H1 (cell line): Measurements from ENCODE around the gene UBA6. TPM values are rescaled to one million over a fixed set of nuclear protein-coding genes. Genes with fewer than 3 reads are reported as not detected.

Experiments used
- CTCF ChIA-PET: fragments of 300-600 bp; sonication (Branson Sonifier 250); formaldehyde crosslinking; loops from one replicate; lab custom pipeline; 2021; ENCODE audit not compliant: partially characterized antibody; lab: Charles Lee
- POLR2A ChIA-PET: fragments of 300-600 bp; sonication (Branson Sonifier 250); formaldehyde crosslinking; loops from one replicate; lab custom pipeline; 2021; ENCODE audit warnings: inconsistent platforms; ENCODE audit not compliant: partially characterized antibody; lab: Charles Lee
- DNase-seq, 2 experiments: peaks; one replicate each; pipeline versions ENCODE4 v3.0.0 to v3.0.0-alpha.2; 2010 to 2022; ENCODE audit warnings: low spot score in 2 of 2, low read depth in 1 of 2, mixed read lengths in 1 of 2
- FAIRE-seq: peaks from 2 replicates; lab custom pipeline; 2011; peaks lifted over from hg19 to GRCh38; lab: Jason Lieb, UNC
- H2AFZ ChIP-seq: 2 replicates; pipeline ENCODE4 v1.8.1; 2012; ENCODE audit warnings: low read length, inconsistent platforms
- H2AK5ac ChIP-seq: 2 replicates; pipeline ENCODE4 v1.6.1; 2013; ENCODE audit warnings: low read depth, low read length
- H2BK120ac ChIP-seq: replicated peaks from 2 replicates; pipeline ENCODE3; 2013; ENCODE audit warnings: low read depth, low read length, inconsistent platforms
- H2BK12ac ChIP-seq: 2 replicates; pipeline ENCODE4 v1.6.1; 2013; ENCODE audit warnings: low read depth, low read length
- H2BK15ac ChIP-seq: 2 replicates; pipeline ENCODE4 v1.6.1; 2013; ENCODE audit warnings: low read length
- H2BK20ac ChIP-seq: 2 replicates; pipeline ENCODE4 v1.6.1; 2013; ENCODE audit warnings: low read length
- H2BK5ac ChIP-seq: 2 replicates; pipeline ENCODE4 v1.6.1; 2013; ENCODE audit warnings: low read depth, low read length
- H3K14ac ChIP-seq: 2 replicates; pipeline ENCODE4 v1.6.1; 2013; ENCODE audit warnings: inconsistent platforms; ENCODE audit not compliant: insufficient read length
- H3K18ac ChIP-seq: 2 replicates; pipeline ENCODE4 v1.6.1; 2013; ENCODE audit warnings: low read length; ENCODE audit errors: extremely low read depth
- H3K23ac ChIP-seq: 2 replicates; pipeline ENCODE4 v1.6.1; 2013; ENCODE audit warnings: inconsistent platforms; ENCODE audit not compliant: insufficient read length
- H3K23me2 ChIP-seq: 2 replicates; pipeline ENCODE4 v1.6.1; 2013; ENCODE audit warnings: low read depth, low read length
- H3K27ac ChIP-seq: 2 replicates; pipeline ENCODE4 v1.6.1; 2011; ENCODE audit warnings: low read depth, low read length, inconsistent platforms
- H3K27me3 ChIP-seq, 4 experiments: replicated peaks in 1 of 4; 1 replicate in 1 of 4; 2 replicates in 3 of 4; pipeline versions ENCODE4 v1.6.1 to v1.8.1; 2011 to 2013; ENCODE audit warnings: low read length in 3 of 4, mild to moderate bottlenecking in 3 of 4, inconsistent platforms in 2 of 4, mixed read lengths in 2 of 4, moderate library complexity in 1 of 4; ENCODE audit not compliant: control insufficient read depth in 3 of 4, insufficient read depth in 3 of 4; ENCODE audit errors: extremely low read depth in 1 of 4
- H3K36me3 ChIP-seq, 4 experiments: 2 replicates each; pipeline versions ENCODE4 v1.6.1 to v1.8.1; 2011 to 2013; ENCODE audit warnings: mild to moderate bottlenecking in 4 of 4, low read length in 3 of 4, moderate library complexity in 2 of 4, control low read depth in 1 of 4, inconsistent platforms in 1 of 4; ENCODE audit not compliant: insufficient read depth in 4 of 4, control insufficient read depth in 2 of 4
- H3K4ac ChIP-seq: replicated peaks from 2 replicates; pipeline ENCODE3; 2013; ENCODE audit warnings: low read length, low read depth, mixed read lengths, inconsistent platforms; ENCODE audit not compliant: insufficient read length
- H3K4me1 ChIP-seq, 4 experiments: replicated peaks in 1 of 4; 1 replicate in 1 of 4; 2 replicates in 3 of 4; pipeline versions ENCODE4 v1.6.1 to v1.8.1; 2011 to 2013; ENCODE audit warnings: low read length in 3 of 4, inconsistent platforms in 2 of 4, mixed read lengths in 1 of 4; ENCODE audit not compliant: insufficient read depth in 4 of 4, control insufficient read depth in 3 of 4
- H3K4me2 ChIP-seq, 2 experiments: 2 replicates each; pipeline versions ENCODE4 v1.6.1 to v1.8.1; 2011 to 2013; ENCODE audit warnings: low read depth in 2 of 2, low read length in 2 of 2, control low read depth in 1 of 2, inconsistent platforms in 1 of 2, mild to moderate bottlenecking in 1 of 2; ENCODE audit not compliant: insufficient read depth in 1 of 2
- H3K4me3 ChIP-seq, 4 experiments: fragments of 200-600, 300-600 bp in 1 of 4; sonication (generic), shearing (Covaris generic), sonication (Bioruptor Twin) in 1 of 4; 2 replicates each; pipeline versions ENCODE4 v1.5.1 to v1.8.1; 2011 to 2016; ENCODE audit warnings: low read length in 4 of 4, low read depth in 3 of 4, control low read depth in 2 of 4, inconsistent platforms in 2 of 4, mild to moderate bottlenecking in 2 of 4, mixed read lengths in 1 of 4, moderate library complexity in 1 of 4; ENCODE audit not compliant: insufficient read depth in 2 of 4; ENCODE audit errors: extremely low read depth in 1 of 4
- H3K56ac ChIP-seq: replicated peaks from 2 replicates; pipeline ENCODE3; 2013; ENCODE audit warnings: low read depth, mild to moderate bottlenecking, mixed read lengths, low read length, inconsistent platforms; ENCODE audit not compliant: insufficient read length
- H3K79me1 ChIP-seq: 2 replicates; pipeline ENCODE4 v1.6.1; 2013; ENCODE audit warnings: low read depth, low read length, control low read depth
- H3K79me2 ChIP-seq, 2 experiments: 2 replicates each; pipeline versions ENCODE4 v1.6.1 to v1.8.1; 2012 to 2013; ENCODE audit warnings: low read length in 2 of 2, mild to moderate bottlenecking in 2 of 2, inconsistent platforms in 1 of 2; ENCODE audit not compliant: insufficient read depth in 2 of 2, control insufficient read depth in 1 of 2
- H3K9ac ChIP-seq, 4 experiments: replicated peaks in 1 of 4; 1 replicate in 1 of 4; 2 replicates in 3 of 4; pipeline versions ENCODE4 v1.6.1 to v1.8.1; 2011 to 2013; ENCODE audit warnings: low read depth in 3 of 4, low read length in 3 of 4, control low read depth in 2 of 4, mild to moderate bottlenecking in 2 of 4, moderate library complexity in 2 of 4, inconsistent platforms in 1 of 4; ENCODE audit errors: extremely low read depth in 1 of 4
- H3K9me3 ChIP-seq, 2 experiments: 2 replicates each; pipeline versions ENCODE4 v1.6.1 to v1.8.1; 2012 to 2013; ENCODE audit warnings: mild to moderate bottlenecking in 2 of 2, moderate library complexity in 2 of 2, control low read depth in 1 of 2, inconsistent platforms in 1 of 2, low read depth in 1 of 2, low read length in 1 of 2, mixed read lengths in 1 of 2; ENCODE audit not compliant: insufficient read depth in 2 of 2
- H4K20me1 ChIP-seq, 2 experiments: replicated peaks in 1 of 2; 2 replicates each; pipeline versions ENCODE3 to v1.8.1; 2011 to 2013; ENCODE audit warnings: inconsistent platforms in 2 of 2, low read length in 2 of 2, mild to moderate bottlenecking in 1 of 2; ENCODE audit not compliant: insufficient read depth in 2 of 2, control insufficient read depth in 1 of 2
- H4K5ac ChIP-seq: 2 replicates; pipeline ENCODE4 v1.6.1; 2013; ENCODE audit warnings: low read length, low read depth, mixed read lengths, inconsistent platforms; ENCODE audit not compliant: insufficient read length
- H4K8ac ChIP-seq: 2 replicates; pipeline ENCODE4 v1.8.0; 2013; ENCODE audit warnings: mild to moderate bottlenecking, moderate library complexity, low read length, inconsistent platforms; ENCODE audit not compliant: insufficient read depth; ENCODE audit errors: extremely low read depth
- H4K91ac ChIP-seq: replicated peaks from 2 replicates; pipeline ENCODE3; 2013; ENCODE audit warnings: low read length, mixed read lengths, inconsistent platforms; ENCODE audit not compliant: insufficient read length
- CBX8 ChIP-seq: fragments of 300-800, 300-1000 bp; sonication (generic); IDR thresholded peaks from 2 replicates; pipeline ENCODE4 v1.7.1; 2016; ENCODE audit warnings: low read depth, low read length, borderline replicate concordance
- CEBPB ChIP-seq: IDR thresholded peaks from 2 replicates; pipeline ENCODE4 v1.6.1; 2012; ENCODE audit warnings: low read depth, low read length
- CTBP2 ChIP-seq: IDR thresholded peaks from 2 replicates; pipeline ENCODE4 v1.7.0; 2011; ENCODE audit warnings: borderline replicate concordance, mild to moderate bottlenecking, moderate library complexity, mixed read lengths, low read length; ENCODE audit not compliant: insufficient read depth, insufficient read length
- CTCF ChIP-seq, 3 experiments: IDR thresholded peaks; 1 replicate in 2 of 3; 2 replicates in 1 of 3; pipeline versions ENCODE4 v1.5.1 to v1.6.1; 2011; ENCODE audit warnings: low read length in 3 of 3, mild to moderate bottlenecking in 3 of 3, inconsistent platforms in 2 of 3, low read depth in 1 of 3, moderate library complexity in 1 of 3; ENCODE audit not compliant: insufficient read depth in 1 of 3; ENCODE audit errors: control extremely low read depth in 1 of 3
- KDM4A ChIP-seq: IDR thresholded peaks from one replicate; pipeline ENCODE4 v1.7.1; 2012; ENCODE audit warnings: low read depth, mild to moderate bottlenecking, moderate library complexity, low read length, inconsistent platforms; ENCODE audit not compliant: severe bottlenecking
- KDM5A ChIP-seq: fragments of 200-600 bp; IDR thresholded peaks from 2 replicates; pipeline ENCODE4 v1.7.1; 2012; ENCODE audit warnings: mild to moderate bottlenecking, low read length, inconsistent platforms, mixed read lengths
- POLR2A ChIP-seq, 2 experiments: IDR thresholded peaks; 1 replicate in 1 of 2; 2 replicates in 1 of 2; pipeline ENCODE4 v1.6.1; 2011; ENCODE audit warnings: low read depth in 2 of 2, low read length in 2 of 2, mild to moderate bottlenecking in 2 of 2; ENCODE audit errors: control extremely low read depth in 1 of 2
- SP2 ChIP-seq: IDR thresholded peaks from 2 replicates; pipeline ENCODE4 v1.6.1; 2012; ENCODE audit warnings: mild to moderate bottlenecking, low read length, inconsistent platforms
- USF2 ChIP-seq: IDR thresholded peaks from 2 replicates; pipeline ENCODE4 v1.6.1; 2011; ENCODE audit warnings: low read length, improper control_type of control experiment
- YY1 ChIP-seq: IDR thresholded peaks from 2 replicates; pipeline ENCODE4 v1.6.1; 2011; ENCODE audit warnings: low read depth, mild to moderate bottlenecking, low read length
- WGBS, 2 experiments: shearing (Covaris generic) in 1 of 2; methylation state at CpG; one replicate each; pipeline versions ENCODE4 v1.1.6 to v1.1.7; 2013 to 2015; ENCODE audit warnings: low lambda C conversion rate in 2 of 2, mixed read lengths in 2 of 2, inconsistent platforms in 1 of 2, low coverage in 1 of 2, missing lambda C conversion rate in 1 of 2; ENCODE audit not compliant: insufficient replicate concordance in 2 of 2, insufficient coverage in 1 of 2, insufficient read length in 1 of 2; ENCODE audit errors: extremely low coverage in 1 of 2, missing lambda C conversion rate in 1 of 2; 5-methylcytosine and 5-hydroxymethylcytosine counted together
- polyA plus RNA-seq, 7 experiments: library from polyadenylated mRNA; depleted of rRNA in 3 of 7; stranded (reverse) in 5 of 7; unstranded in 2 of 7; fragments of >200 nt in 5 of 7; fragments of 200-250 nt in 2 of 7; gene quantifications; 1 replicate in 5 of 7; 2 replicates in 1 of 7; 4 replicates in 1 of 7; pipeline versions ENCODE4 v1.2.1 to v1.2.3, GENCODE V29; 2011 to 2013; ENCODE audit warnings: missing spikeins in 2 of 7, mixed read lengths in 2 of 7
- total RNA-seq: library from RNA; stranded (reverse); fragmentation: NEBNext Ultra II Directional; extraction: Animal tissue kit (Norgen Biotek cat#: 25700); gene quantifications from 2 replicates; pipeline ENCODE4 v1.2.1, GENCODE V29; 2021

Gene UBA6
- total and polyA plus RNA-seq, 2 of the 8 experiments (the other 6 are each of a cell fraction or from before 2014, with no cell fraction given), result 17.4 to 74.3 TPM

GRCh38 chr4:67680581-67681222 lies 20.3 kb downstream of the UBA6 start:
- no peak overlapping the region for H3K14ac ChIP-seq
- no peaks in the 10 kb centered on the region for H3K27me3 ChIP-seq
- H3K9ac ChIP-seq, result no peak overlapping the region
- DNase-seq (no peak), FAIRE-seq (no peak)
- H2BK15ac ChIP-seq, result no peak overlapping the region
- H3K56ac ChIP-seq, result no peak overlapping the region
- ChIA-PET CTCF (interaction anchor here (1.7 kb wide), 1 partner anchor 18 kb away, joined by 3 read pairs; no protein-coding TSS in a partner anchor), POLR2A (no interaction called here)
- no peak overlapping the region for H2BK12ac ChIP-seq
- H4K91ac ChIP-seq, result no peak overlapping the region
- no peaks in the 10 kb centered on the region for H4K20me1 ChIP-seq
- no peak overlapping the region for H3K23ac ChIP-seq
- no peak overlapping the region for H2BK120ac ChIP-seq
- no peaks in the 10 kb centered on the region for H3K4me1 ChIP-seq
- no peaks in the 10 kb centered on the region; the same call in 1 of the 2 replicates for H3K79me1 ChIP-seq
- H2AFZ ChIP-seq, result no peak overlapping the region
- no peak overlapping the region for H3K18ac ChIP-seq
- no peak overlapping the region for H3K4me2 ChIP-seq
- H2BK5ac ChIP-seq, result no peak overlapping the region
- no peak overlapping the region for H4K5ac ChIP-seq
- no peaks in the 10 kb centered on the region; a peak in 1 of 4 replicates for H3K79me2 ChIP-seq
- H3K4me3 ChIP-seq, result no peak overlapping the region
- WGBS, 2 experiments, result 95% methylated on average over 2 of the region's 2 CpGs; no CpG with 5 or more reads in 1 of the 2 experiments
- H3K4ac ChIP-seq, result no peak overlapping the region
- H2BK20ac ChIP-seq, result no peak overlapping the region
- H3K36me3 ChIP-seq, result peaks cover 5 to 43% (median 15%) of the 10 kb centered on the region in 4 experiments
- no peak overlapping the region for H2AK5ac ChIP-seq
- no peaks in the 10 kb centered on the region for H3K23me2 ChIP-seq
- no peaks in the 10 kb centered on the region for H3K9me3 ChIP-seq
- H3K27ac ChIP-seq, result no peak overlapping the region
- no peak overlapping the region for H4K8ac ChIP-seq
- TF ChIP-seq USF2 (no peak), POLR2A (IDR thresholded peaks at IDR 0.05; ENCODE audit: control extremely low read depth in 1 of 2, low read depth in 2 of 2, low read length in 2 of 2) (no peak), KDM5A (no peak), CTBP2 (no peak), CTCF (IDR thresholded peaks at IDR 0.05; ENCODE audit: control extremely low read depth in 1 of 3, insufficient read depth in 1 of 3, low read depth in 1 of 3, low read length in 3 of 3) (no peak), YY1 (no peak), CEBPB (no peak), CBX8 (no peak), SP2 (no peak), KDM4A (no peak)
